Measurements from ENCODE around the gene OLFM2. TPM values are rescaled to one million over a fixed set of nuclear protein-coding genes. Genes with fewer than 3 reads are reported as not detected.

The OLFM2 gene
- total and polyA plus RNA-seq, 9 of the 15 experiments (the other 6 are each of a cell fraction or from before 2014, with no cell fraction given), result 0.10 to 0.33 (median 0.23) TPM; not detected in 4

- TF ChIP-seq CLOCK (CRISPR knock-in tag; IDR thresholded peaks at IDR 0.05; ENCODE audit: borderline replicate concordance), result no peak
- no peak for TF ChIP-seq ZNF717 (CRISPR knock-in tag; IDR thresholded peaks at IDR 0.05)
- no peak for TF ChIP-seq POLR3G (IDR thresholded peaks at IDR 0.05; ENCODE audit: extremely low read depth, insufficient read length, insufficient replicate concordance)
- no peak for TF ChIP-seq DPF2 (IDR thresholded peaks at IDR 0.05)
- TF ChIP-seq MYC (IDR thresholded peaks at IDR 0.05; ENCODE audit: low read depth, low read length), result peak; percentile 37; the same call in 1 of the 2 replicates
- TF ChIP-seq MYC (CRISPR knock-in tag; IDR thresholded peaks at IDR 0.05; ENCODE audit: borderline replicate concordance, low read depth), result no peak
- TF ChIP-seq NKRF (IDR thresholded peaks at IDR 0.05; ENCODE audit: borderline replicate concordance), result no peak
- TF ChIP-seq XRCC5 (IDR thresholded peaks at IDR 0.05; ENCODE audit: low read depth, low read length), result 0 out of 2 replicates have a peak, but pooled peaks have one; percentile 17
- no peak for TF ChIP-seq XRCC3 (IDR thresholded peaks at IDR 0.05)
- peak; percentile 90 for TF ChIP-seq JUND (IDR thresholded peaks at IDR 0.05; ENCODE audit: borderline replicate concordance, low read depth, low read length)
- peak; percentile 84; the same call in 2 of the 3 replicates for TF ChIP-seq JUND (tag; IDR thresholded peaks at IDR 0.05; ENCODE audit: borderline replicate concordance, low read depth, low read length)
- TF ChIP-seq HOMEZ (CRISPR knock-in tag; IDR thresholded peaks at IDR 0.05), result no peak
- TF ChIP-seq ATF3 (IDR thresholded peaks at IDR 0.05), result peak; percentile 78
- TF ChIP-seq ATF3 (CRISPR knock-in tag; conservative IDR thresholded peaks at IDR 0.05), result no peak
- TF ChIP-seq NUFIP1 (IDR thresholded peaks at IDR 0.05; ENCODE audit: partially characterized antibody), result no peak
- no peak for TF ChIP-seq ZNF146 (CRISPR knock-in tag; IDR thresholded peaks at IDR 0.05; ENCODE audit: unreplicated experiment)
- no peak for TF ChIP-seq PTTG1 (tag; IDR thresholded peaks at IDR 0.05; ENCODE audit: low read depth)
- no peak for TF ChIP-seq MAZ (CRISPR knock-in tag; conservative IDR thresholded peaks at IDR 0.05 in 1 of 2, IDR thresholded peaks at IDR 0.05 in 1 of 2)
- TF ChIP-seq ZFX (CRISPR knock-in tag; IDR thresholded peaks at IDR 0.05), result no peak
- no peak for TF ChIP-seq KLF16 (IDR thresholded peaks at IDR 0.05)
These were observed 89.1 kb downstream of the OLFM2 start (continued) for GRCh38 chr19:9847087-9847671.
